ENCODE data around the gene PCYT2.

- TF ChIP-seq EZH2 (IDR thresholded peaks at IDR 0.05; ENCODE audit: borderline replicate concordance, low read depth, low read length, severe bottlenecking), result no peak
- TF ChIP-seq, protein P1, sequence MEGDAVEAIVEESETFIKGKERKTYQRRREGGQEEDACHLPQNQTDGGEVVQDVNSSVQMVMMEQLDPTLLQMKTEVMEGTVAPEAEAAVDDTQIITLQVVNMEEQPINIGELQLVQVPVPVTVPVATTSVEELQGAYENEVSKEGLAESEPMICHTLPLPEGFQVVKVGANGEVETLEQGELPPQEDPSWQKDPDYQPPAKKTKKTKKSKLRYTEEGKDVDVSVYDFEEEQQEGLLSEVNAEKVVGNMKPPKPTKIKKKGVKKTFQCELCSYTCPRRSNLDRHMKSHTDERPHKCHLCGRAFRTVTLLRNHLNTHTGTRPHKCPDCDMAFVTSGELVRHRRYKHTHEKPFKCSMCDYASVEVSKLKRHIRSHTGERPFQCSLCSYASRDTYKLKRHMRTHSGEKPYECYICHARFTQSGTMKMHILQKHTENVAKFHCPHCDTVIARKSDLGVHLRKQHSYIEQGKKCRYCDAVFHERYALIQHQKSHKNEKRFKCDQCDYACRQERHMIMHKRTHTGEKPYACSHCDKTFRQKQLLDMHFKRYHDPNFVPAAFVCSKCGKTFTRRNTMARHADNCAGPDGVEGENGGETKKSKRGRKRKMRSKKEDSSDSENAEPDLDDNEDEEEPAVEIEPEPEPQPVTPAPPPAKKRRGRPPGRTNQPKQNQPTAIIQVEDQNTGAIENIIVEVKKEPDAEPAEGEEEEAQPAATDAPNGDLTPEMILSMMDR (IDR thresholded peaks at IDR 0.05; ENCODE audit: borderline replicate concordance, extremely low read depth, low read length, poor library complexity, severe bottlenecking), result no peak
Observed at GRCh38 chr17:81958633-81959342, 47.6 kb upstream of the PCYT2 start.

All from DND-41 (cell line).